NCI-H128 (cell line): ENCODE data around the gene GNAI1.
"Not testable (repeated sequence)": the region's sequence is repeated elsewhere in the genome, so short reads cannot be mapped to it uniquely, and the experiment has no call there.

Experiments
- DNase-seq: peaks from one replicate; lab custom pipeline; 2025; ENCODE audit not compliant: unreplicated experiment; lab: John Stamatoyannopoulos, UW

Gene GNAI1

DNA sequence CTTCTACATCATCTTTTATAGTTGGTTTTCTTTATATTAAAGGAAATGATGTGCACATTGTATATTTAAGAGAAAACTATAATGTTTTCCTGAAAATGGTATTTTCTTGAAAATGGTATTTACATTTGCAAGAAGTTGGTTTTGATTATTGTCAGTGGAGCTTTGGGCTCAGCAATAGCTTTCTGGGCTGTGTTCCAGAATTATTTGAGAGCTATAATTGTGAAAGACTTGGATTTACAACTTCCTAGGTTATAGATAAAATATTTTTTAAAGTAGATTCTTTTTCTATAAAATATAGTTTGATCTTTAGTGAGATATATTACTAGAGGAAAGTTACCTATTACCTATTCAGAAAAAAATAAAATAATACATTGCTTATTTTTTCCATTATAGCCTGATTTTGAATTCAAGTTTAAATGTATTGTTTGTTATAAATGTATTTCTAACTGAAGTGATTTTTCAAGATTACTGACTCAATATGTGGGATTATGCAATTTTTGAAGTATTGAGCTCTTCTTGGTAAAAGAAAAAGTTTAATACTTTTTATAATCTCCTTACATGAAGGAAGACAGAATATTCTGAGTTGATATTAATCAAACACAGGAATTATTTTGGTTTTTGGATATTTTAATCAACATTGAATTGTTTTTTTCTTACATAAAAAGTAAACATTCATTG is 20.2 kb downstream of the GNAI1 start:
- DNase-seq: no peak

DNA sequence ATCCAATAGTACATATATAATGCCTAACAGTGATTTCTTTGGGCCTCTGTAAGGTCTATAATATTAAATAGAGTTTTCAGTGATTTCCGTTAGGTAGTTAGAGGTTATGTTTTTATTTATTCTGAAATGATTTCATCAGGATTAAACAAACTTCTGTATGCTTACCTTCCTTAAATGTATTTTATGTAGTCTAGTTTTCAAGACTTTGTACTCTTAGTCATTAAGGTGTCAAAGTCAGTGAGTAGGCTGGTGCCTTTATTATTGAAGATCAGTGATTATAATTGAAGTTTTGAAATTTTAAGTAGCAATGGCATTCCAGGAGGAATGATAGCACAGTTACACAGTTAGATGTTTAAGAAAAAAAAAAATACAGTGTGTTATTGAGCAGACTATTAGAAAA is 20.7 kb downstream of the GNAI1 start:
- DNase-seq: no peak

DNA sequence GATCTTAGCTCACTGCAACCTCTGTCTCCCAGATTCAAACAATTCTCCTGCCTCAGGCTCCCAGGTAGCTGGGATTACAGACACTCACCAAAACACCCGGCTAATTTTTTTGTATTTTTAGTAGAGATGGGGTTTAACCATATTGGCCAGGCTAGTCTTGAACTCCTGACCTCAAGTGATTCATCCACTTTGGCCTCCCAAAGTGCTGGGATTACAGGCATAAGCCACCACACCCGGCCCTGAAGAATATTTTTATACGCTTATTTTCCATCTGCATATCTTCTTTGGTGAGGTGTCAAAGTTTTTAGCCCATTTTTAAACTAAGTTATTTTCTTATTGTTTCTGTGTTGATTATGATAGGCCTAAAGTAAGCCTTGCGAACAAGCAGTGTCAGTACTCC is 23.1 kb downstream of the GNAI1 start:
- not testable (repeated sequence) for DNase-seq

DNA sequence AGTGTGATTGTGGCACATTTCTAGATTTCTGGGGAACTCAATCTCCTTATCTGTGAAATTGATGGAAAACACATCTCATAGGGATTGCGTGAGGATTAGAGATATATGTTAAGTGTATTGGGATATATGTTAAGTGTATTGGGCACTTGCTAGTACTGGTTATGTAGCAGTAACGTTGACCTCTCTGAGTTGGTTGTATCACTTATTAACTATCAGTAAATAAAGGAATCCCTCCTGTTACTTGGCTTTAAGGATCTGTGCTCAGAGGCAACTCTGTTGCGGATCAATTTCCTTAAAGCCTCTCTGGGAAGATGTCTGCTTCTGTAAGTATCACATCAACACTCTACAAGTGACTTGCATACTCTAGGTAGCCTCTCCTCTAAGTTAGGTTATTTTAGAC is 25.2 kb downstream of the GNAI1 start:
- no peak for DNase-seq

DNA sequence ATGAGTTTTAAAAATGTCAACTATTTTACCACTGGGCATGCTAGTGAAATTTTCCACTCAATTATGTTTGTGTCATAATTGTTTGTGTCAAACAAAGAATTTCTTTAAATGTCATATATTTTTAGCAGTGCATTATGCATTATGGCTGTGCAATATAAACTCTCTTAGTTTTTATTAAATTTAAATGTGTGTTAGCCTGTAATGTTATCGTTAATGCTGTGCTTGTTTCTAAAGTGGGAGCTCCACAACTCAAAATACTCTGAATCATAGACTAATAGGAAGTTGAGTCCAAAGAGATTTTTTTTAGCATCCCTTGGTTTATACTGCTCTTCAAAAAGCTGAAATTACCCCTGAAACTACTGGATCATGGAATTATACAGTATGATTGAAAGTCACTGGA is 26.8 kb downstream of the GNAI1 start:
- no peak for DNase-seq

DNA sequence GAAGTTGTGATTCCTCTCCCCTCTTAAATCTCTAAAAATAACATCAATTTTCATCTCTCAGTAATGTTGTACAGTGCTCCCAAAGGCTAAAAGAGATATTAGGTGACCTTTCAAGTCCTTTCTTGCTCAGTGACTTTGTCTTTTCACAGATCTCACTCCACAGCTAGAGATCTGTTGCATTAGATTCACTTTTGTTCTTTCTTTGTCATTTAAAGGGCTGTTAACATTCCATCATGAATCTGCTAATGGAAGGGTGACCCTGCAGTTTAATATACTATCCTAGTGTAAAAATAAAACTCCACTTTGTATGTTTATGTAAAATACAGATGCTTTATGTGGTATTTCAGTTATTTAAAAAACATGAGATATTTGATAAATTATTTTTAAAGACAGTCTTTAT is 30.5 kb downstream of the GNAI1 start:
- no peak for DNase-seq

DNA sequence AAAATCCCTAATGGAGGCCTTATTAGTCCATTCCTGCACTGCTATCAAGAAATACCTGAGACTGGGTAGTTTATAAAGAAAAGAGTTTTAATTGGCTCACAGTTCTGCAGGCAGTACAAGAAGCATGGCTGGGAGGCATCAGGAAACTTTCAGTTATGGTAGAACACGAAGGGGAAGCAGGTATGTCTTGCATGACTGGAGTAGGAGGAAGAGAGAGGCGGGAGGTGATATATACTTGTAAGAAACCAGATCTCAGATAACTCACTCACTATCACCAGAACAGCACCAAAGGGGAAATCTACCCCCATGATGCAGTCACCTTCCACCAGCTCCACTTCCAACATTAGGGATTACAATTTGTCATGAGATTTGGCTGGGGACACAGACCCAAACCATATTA is 35.8 kb downstream of the GNAI1 start:
- no peak for DNase-seq

DNA sequence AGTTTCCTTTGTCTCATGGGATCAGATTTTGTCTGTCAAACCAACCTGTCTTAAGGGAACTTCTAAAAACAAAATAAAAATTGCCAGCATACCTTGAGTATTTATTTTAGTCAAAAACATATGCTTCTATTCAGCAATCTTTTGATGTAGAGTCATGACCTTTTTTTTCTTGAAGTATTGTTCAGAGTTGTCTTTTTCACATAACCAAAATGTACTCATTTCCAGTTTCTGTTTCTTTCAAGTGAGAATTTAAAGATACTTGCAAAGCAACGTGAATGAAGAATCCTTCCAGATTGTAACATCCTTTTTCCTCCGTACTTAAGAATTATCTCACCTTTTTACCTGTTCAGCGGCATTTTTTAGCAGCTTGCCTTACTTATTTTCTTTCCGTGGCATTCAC is 37.8 kb downstream of the GNAI1 start:
- no peak for DNase-seq

DNA sequence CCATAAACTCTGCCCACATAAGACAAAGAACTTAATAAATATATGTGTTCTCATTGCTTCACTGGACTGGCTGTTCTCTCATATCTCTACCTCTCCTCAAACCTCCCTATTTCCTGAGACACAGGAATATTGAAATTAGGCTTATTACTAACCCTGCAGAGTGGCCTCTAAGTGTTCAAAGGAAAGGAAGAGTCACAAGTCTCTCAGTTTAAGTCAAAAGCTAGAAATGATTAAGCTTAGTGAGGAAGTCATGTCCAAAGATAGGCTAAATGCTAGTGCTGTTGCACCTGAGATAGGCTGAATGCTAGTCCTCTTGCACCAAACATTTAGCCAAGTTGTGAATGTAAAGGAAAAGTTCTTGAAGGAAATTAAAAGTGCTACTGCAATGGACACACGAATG is 41.1 kb downstream of the GNAI1 start:
- DNase-seq: no peak

DNA sequence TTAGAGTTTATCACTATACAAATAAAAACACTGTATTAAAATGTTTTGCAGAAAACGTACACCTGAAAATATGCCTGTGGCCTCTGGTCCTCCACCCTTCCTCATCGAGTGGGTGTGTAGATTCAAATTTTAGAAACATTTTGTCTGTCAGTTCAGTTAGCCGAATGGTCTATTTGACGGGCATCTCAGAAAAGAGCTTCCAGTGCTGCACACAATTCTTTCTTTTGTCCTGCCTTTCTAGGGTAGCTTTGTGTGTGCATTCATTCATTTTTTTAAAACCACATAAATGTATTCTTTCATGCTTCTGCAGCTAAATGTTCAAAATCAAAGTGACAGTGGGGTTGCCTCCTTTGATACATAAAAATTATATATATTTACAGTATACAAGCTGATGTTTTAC is 46.8 kb downstream of the GNAI1 start:
- DNase-seq: no peak

DNA sequence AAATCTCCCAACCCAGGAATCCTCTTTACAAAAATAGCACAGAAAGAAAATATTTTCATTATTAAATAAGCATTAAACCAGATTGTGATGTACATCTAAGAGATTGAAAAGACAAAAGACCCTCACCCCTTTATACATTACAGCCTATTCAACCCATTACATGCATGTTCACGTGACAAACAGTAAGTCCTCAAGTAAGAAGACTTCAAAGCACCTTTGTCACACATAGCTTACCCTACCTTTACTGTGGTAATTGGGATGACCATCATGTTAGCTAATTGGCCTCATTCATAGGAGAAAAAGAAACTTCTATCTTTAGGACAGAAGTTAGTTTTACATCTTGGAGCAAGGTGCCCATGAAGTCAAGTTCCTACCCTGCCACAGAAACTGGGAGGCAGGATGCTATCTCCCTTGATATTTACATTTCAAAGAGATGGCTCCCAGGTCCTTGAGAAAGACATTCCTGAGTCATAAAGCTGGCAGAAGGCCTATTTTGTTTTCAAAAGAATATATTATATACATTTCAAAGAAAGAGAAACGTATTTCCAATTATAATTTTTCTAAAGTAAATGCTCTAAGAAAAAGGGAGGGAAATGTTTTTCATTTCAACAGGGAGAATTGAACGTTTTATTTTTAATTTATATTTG is 48.1 kb downstream of the GNAI1 start:
- no peak for DNase-seq

DNA sequence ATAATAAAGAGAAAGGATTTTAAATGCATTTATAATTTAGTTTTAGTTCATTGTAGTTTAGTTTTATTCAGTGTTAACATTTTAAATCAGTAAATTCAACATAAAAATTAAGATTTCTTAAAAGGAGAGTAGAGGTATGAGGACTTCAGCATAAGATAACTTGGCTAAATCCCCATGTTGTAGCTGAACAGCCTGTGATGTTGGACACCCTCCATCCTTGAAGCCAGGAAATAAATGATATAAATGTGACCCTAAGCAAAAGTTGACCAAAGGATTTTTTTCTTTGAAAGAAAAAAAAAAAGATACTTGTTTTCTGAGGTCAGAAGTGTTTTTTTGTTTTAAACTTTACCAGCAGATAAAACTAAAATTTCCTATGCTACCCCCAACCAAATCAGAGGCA is 48.7 kb downstream of the GNAI1 start:
- no peak for DNase-seq

DNA sequence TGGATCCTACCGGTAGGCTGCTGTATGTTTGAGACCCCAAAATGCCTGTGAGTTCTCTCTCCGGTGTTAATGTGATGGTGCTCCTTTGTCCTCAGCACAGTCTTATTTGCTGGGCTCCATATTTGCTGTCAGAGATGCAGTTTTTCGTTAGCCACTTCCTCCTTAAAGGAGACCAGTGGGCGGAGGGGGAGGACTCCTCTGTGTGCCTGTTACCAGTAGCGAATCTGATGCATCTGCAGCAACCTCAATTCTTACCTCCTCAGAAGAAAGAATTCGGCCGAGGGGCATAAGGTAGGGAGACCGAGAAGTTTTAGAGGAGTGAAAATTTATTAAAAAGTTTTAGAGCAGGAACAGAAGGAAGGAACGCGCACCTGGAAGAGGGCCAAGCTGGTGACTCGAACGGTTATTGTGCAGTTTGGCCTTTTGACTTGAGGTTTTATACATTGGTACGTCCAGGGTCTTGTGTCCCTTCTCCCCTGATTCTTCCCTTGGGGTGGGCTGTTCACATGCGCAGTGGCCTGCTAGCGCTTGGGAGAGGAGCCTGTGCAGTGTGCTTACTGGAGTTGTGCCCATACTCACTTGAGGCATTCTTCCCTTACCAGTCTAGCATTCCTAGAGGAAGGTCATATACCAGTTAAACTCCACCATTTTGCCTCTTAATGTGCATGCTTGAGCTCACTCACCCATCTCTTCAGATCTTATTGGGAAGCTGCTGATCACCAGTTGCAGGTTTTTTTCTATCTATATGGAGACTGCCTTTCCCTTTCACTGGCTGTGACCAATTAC is 49.5 kb downstream of the GNAI1 start:
- no peak for DNase-seq

DNA sequence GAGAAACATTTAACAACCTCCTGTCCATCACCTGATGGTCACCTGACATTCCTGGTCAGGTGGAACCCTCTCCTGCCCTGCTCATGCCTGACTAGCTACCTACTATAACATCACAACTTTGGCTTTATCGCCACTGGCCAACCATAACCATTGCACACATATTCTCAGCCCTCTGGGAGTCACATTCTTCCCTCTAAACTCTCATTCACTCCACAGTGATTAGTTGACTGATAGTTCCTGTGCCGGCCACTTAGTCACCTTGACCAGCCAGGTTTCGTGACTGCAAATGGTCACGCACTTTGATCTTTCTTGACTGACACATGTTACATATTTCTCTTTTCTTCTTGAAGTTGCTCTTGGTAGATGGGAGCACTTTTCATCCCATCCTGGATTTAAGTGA is 50.1 kb downstream of the GNAI1 start:
- no peak for DNase-seq

DNA sequence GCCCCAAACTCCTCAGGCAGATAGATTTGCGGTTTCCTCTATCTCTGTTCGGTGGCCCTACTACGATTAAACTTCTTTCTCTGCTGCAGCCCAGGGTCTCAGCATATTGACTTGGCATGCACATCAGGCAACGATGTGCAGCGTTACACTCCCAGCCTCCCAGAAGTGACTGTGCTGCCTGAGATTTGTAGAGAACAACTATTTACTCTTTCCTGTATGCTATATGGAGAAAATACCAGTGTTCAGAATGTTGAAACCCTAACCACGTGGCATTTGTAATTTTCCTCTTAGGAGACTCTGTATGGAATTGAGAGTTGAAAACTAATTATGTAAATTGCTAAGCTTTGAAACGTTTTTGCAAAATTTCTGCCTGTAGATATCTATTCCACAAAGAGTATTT is 50.9 kb downstream of the GNAI1 start:
- DNase-seq: no peak

DNA sequence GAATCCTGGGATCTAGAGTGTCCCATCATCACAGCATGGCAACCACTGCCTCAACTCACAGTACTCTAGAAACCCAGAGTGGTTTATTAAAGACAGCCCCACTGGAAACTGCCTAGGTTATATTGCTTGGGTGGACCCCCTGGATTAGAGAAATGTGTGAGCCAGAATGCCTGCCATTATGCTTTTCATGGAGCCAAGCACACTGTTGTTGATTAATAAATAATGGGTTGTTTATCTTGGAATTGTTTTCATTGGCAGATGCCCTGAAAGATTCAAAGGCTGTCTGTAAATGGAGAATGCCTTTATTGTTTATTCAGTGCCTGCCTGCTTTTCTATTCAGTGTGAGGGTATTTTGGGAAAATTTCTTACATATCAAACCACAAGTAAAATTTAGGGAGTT is 52.1 kb downstream of the GNAI1 start:
- DNase-seq: no peak

DNA sequence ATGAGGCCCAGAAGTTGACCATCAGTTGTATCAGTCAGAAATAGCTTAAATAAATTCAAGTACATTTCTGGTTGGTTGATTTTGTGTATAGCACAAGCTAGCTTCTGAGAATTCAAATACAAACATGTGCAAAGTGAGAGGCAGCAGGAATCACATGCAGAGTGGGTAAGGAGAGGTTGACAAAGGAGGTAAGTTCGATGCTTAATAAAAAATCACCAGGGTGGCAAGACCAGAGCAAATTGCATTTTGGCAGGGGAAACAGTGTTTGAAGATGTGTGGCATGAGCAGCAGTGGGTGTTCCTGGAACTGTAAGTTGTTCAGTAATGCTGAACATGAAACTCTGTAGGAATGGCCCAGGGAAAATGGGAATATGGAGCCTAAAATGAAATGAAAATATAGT is 52.6 kb downstream of the GNAI1 start:
- no peak for DNase-seq

DNA sequence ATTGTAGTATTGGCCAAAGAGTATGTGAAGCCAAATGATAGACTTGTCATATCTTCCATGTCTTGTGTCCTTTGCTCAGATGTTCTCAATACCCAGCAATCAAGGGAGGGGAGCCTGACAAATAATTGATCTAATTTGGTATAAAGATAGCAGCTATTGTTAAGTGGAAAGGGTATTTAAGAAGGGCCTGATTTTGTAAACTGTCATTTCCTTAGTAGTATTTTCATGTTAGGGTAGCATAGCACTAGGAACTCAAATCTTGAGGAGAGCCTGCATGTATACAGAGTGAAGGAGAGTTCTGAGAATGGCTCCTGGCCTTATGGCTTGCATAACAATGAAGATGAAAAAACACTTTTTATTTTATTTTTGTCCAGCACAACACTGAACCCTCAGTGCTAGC is 53.1 kb downstream of the GNAI1 start:
- no peak for DNase-seq

DNA sequence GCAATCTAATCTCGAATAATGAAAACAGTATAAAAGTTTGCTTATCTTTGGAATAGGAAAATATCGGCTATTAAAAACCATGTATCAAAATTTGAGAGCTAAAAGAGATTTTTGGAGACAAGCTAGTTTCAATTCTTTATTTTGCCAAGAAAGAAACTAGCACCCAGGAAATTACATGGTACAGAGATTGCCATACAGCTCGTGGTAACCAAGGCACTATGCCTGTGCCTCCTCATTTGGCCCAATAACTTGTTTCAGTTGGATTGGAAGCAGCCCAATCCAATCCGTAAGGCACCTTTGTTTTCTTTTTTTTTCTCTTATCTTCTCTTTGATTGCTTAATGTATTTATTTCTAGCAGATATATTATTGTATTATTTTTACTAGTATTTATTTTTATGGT is 55.0 kb downstream of the GNAI1 start:
- no peak for DNase-seq

DNA sequence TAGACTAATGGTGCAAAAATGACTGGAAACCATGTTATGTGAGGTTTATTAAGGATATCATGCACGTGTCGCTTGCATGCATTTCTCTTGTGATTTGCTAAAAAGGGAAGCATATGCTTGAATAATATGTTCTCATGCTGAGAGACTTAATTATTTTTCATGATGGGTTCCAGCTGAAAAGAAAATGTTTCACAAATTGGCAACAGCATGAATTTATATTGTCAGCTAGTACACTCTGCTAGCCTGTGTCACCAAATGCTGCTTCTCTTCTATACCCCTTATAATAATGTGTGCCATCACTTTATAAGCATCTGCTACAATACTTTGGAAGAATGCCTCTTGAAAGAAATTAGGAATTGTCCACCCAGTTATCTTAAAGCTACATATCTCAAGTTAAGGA is 63.0 kb downstream of the GNAI1 start:
- no peak for DNase-seq

DNA sequence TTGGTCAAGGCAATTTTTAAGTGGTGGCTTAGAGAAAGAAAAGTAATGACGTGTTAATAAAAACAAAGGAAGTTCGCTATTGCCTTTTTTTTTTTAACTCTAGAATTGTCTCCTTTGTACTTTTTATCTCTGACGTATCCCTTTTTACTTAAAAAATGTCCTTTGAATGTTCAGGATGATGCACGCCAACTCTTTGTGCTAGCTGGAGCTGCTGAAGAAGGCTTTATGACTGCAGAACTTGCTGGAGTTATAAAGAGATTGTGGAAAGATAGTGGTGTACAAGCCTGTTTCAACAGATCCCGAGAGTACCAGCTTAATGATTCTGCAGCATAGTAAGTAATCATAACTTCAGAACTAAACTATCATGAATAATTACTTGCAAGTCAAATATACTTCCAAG is 64.4 kb downstream of the GNAI1 start:
- no peak for DNase-seq

DNA sequence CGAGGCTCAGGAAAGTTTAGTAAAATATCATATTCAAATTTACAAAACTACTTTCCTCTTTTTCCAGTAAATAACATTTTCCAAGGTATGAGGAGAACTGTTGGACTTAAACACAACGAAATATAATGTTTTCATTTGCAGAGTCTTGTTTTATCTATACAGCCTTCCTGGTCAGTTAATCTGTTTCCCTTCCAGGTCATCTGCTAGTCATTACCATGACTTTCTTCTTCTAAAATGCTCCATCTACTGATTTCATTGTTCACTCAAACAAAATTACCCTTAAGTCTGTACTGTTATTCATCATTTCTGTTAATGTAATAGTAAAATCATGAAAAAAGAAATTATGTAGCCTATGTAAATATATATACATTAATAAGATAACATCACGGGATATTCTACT is 69.8 kb downstream of the GNAI1 start:
- DNase-seq: no peak
